Activated naive CD8-positive, alpha-beta T cell treated with anti-CD3 and anti-CD28 coated beads, Interleukin-2, amount 50 U/mL, for 16 hours (primary cell): ENCODE results near the gene DLX5.

Experiments
- DNase-seq: peaks from one replicate; pipeline ENCODE4 v3.0.0-alpha.2; 2020; ENCODE audit warnings: low read depth, low spot score

The DLX5 gene

DNA sequence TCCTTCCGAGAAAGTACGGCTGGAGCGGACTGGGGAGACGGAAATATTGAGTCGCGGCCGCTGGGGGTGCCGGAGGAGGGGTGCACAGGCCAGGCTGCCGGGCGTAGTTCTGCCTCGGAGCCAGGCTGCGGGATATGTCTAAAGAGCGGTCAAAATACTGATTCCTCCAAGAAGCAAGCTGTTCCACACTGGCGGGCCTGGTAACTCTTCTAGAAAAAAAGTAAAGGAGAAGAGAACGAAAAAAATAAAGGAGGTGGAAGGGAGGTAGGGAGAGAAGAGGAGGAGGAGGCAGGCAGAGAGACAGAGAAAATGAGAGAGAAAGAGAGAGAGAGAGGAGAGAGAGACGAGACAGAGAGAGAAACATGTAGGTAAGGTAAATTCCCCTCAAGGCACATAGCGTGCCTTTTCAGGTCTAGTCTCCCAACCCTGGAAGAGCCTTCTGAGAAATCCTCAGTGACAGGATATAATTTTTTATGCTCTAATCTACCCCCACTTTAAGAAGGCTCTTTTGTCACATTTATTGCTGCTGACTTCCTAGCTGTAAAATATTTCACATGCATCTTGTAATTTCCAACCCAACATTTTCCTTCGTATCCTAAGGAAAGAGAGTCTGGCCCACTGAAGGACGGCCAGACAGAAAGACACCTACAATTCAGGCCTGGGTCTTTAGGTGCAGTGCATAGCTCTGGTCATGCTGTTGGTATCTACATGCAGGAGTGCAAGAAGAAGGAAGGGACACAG is 5.7 kb downstream of the DLX5 start:
- DNase-seq: no peak

DNA sequence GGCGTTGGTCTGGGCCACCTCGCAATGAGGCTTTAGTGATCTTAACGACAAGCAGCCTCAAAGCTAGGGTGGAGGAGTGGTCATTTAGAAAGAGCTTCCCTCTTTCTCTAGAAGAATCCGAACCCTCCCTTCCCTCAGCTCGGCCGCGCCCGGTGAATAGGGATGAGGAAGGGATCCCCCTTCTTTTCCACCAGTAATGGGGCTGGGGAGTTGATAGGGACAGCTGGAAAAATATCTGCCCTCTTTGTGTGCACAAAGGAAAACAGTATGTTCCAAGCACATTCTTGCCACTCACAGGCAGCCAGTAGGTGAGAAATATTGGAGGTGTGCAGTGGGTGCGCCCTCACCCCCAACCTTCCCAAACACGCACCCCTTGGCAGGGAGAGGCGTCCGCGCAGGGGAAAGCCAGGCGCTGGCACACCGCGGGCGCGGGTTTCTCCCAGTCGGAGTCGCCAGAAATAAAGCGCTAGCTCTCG is 6.5 kb downstream of the DLX5 start:
- DNase-seq: no peak

DNA sequence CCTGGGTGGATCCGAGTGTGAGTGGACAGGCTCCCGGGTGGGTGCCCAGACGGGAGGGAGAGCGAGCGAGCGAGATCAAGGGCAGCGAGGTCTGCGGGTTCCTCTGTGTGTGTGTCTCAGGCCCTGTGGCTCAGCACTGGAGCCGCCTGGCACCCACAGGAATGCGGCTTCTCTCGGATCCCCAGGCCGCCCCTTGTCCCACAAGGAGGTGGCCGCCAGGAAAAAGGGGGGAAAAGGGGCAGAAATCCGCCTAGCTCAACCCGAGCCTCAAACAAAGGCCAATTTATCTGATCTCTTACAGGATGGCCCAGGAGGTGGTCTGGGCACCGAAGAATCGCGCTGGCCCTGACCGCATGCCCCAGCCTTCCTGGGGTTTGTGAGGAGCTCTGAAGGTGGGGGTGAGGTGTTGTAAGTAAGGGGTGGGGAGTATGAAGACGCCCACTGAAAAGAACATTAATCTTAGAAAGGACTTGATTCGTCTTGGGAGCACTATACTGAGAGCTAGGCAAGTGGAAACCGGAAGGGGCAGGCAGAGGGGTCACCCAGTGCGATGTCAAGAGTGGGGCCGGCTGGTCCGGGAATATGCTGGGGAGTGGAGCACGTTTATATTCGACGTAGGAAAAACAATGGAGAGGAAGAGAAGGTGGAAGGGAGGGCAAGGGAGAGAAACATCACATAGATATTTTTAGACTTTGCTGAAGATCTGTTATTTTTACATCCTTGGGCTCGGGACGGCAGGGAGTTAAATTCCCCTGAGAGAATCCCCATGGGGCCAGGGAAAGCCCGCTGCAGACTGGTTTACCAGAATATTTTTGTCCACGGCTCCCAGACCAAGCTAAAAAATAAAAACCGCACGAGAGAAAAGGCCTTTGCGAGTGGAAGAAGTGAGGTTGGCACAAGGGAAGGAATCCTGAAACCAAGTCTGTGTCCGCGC is 7.2 kb downstream of the DLX5 start:
- DNase-seq: no peak

DNA sequence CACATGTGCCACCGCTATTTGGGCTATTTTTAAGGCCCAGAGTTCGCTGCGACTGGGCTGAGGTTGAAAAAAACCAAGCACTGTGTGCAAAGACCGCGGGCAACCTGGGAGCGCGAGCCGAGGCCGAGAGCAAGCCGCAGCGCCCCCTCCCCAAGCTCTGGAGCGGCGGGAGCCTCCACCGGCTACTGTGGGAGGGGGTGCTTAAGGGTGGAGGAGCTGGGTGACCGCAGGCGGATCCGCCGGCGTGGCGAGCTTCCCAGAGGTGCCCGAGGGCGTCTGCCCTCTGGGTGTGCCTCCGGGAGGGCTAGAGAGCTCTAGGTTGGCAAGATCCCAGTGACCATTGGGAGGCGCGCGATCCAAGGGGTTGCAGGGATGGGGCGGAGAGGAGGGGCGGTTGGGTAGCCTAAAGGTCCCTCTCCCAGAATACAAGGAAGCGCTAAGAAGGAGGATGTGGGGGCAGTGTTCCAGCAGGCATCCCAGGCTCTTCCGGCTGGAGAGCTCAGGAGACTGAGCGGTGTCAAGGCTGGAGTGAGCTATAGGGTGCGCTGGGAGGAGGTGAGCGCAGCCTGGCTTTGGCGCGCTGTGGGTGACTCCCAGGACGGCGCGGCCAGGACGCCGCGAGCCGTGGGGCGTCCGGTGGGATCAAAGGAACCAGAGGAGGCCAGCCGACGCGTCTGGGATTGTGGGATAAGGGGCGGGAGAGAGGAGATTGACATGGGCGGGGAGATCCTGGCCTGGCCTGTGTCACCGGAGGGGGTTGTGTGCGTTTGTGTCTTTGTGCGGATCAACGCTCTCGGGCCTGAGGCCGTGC is 8.0 kb downstream of the DLX5 start:
- no peak for DNase-seq

DNA sequence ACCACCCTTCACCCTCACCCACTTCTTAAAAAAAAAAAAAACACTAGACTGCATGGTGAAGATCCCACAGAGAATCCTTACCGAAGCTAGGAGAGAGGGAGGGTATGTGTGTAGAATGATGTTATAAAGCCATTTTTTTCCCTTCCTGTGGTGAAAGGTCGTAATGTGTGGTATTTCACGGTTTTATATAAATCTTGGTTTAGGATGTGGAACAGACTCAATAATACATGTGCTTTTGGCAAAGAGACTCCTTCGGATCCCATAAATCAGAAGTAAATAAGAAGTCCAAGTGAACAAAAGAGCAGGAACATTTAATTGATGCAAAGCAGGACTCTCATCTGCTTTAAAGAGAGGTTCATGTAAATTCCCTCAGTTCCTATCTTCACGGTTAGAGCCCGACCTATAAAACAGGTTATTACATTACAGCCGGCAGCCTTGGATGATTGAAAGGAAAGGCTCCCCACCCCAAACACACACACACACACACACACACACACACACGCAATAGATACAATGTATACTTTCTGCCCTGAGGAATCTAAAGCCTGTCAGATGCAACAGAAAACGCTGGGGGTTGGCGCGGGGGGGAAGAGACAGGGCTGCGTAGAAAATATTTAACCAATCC is 8.8 kb downstream of the DLX5 start:
- no peak for DNase-seq

DNA sequence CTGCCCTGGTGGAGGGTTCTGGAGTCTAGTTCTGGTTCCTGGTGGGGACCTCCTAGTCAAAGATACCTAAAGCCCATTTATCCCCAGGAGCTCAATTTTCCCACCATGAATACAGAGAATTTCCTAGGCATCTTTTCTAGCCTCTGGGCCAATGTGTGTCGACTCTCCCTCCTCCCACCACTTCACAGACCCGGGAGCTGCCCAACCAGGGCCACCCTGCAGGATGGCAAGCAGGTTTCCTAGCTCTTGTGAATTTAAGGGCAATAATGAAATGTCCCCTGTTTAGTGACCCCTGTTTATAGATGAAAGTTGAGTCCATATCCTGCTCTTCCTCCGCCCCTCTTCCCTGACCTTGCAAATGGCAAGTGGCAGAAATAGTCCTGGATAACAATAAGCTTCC is 9.4 kb downstream of the DLX5 start:
- no peak for DNase-seq

DNA sequence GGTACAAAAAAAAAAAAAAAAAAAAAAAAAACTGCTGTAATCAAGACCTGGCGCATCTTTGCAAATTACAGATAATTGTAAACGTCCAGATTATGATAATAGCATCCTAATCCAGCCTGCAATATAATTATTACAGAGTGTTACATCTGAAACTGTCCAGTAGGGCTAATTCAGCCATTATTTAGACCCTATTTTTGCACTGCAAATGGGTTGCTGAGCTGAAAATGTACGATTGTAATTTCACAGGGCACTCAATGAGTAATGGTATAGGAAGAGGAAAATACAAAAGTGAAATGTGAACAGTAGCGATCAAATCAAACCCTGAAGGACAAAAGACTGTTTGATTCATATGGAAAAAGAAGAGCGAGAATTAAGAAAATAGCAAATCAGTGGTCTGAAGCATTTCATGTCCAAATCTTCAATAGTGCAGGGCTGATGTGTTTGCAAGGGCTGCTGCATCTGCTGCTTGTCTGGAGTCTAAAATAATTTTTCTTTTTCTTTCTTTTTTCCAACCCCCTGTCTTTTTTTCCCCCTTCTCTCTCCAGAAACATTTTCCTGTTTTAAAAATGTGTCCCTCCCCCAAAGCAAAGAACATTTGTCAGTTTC is 10.4 kb downstream of the DLX5 start:
- no peak for DNase-seq

DNA sequence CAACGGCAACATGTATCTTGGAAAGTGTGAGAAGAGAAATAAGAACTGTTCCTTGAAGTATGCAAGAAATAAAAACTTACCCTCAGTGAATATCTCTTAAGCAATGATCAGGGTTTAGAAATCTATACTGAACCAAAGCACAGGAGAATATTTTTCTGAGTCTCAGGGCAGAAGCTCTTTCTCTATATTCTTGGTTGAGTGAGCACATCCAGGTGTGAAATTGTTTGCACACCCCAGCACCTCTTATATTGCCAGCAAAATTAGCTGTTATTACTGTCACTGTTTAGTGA is 10.8 kb downstream of the DLX5 start:
- no peak for DNase-seq

DNA sequence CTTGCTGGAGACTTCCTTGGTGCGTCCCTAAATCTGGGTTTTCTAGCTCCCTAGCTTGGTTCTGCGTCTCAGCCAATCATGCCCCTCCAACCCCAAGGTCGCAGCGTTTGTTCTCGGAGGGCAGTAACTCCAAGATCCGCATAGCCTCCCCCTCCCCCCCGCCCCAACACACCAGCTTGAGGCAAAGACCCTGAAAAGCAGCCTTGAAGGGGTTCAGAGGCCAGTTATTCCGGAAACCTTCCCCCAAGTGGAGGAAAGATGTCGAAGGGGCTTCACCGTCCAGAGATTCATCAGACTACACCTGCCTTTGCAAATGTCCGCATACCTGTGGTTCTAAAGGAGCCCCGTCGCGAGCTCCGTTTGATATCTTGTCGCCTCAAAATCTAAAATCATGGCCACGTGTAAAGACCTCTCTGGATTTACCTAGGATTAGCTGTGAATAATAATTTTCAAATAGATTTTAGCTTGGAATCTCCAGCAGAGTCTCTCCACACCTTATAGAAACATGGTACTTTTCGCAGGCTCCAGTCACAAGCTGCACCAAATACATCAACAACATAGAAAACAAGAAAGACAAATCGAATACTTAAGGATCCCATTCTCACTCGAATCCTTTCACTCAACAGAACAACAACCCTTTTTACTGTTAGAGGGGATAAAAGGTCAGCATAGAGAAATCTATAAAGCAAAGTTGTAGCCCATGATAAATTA is 11.3 kb downstream of the DLX5 start:
- DNase-seq: no peak

DNA sequence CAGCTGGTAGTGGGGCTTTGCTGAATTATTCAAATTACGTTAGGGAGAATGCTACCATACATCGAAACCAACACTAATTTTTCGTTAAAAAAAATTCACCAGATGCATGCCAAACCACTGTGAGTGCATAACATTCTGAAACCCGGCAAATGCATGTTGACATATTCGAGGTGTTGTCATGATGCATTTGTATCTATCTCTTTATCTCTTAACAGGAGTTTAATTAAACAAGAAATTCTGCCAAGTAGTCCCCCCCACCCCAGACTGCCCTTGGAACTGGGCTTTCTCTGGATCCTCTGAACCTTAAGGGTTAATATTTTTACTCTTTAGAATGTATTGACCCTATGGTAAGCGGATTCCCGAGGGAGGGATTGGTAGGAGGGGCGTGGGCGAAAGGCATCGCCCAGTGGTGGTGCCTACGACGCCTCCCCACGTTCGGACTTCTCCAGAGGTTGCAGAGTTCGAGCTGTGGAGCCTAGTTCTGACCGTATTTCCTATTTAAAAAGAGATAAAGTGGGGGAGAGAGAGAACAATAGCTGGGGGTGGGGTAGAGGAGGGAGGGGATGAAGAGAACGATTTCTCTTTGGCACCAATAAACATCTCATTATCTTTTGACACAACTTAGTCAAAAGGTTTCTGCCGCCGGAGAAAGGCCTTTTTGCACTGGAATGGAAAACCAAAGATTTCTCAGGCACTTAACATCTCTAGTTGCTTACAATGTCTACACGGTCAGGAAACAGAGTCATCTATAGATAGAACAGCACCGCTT is 12.1 kb downstream of the DLX5 start:
- DNase-seq: no peak

DNA sequence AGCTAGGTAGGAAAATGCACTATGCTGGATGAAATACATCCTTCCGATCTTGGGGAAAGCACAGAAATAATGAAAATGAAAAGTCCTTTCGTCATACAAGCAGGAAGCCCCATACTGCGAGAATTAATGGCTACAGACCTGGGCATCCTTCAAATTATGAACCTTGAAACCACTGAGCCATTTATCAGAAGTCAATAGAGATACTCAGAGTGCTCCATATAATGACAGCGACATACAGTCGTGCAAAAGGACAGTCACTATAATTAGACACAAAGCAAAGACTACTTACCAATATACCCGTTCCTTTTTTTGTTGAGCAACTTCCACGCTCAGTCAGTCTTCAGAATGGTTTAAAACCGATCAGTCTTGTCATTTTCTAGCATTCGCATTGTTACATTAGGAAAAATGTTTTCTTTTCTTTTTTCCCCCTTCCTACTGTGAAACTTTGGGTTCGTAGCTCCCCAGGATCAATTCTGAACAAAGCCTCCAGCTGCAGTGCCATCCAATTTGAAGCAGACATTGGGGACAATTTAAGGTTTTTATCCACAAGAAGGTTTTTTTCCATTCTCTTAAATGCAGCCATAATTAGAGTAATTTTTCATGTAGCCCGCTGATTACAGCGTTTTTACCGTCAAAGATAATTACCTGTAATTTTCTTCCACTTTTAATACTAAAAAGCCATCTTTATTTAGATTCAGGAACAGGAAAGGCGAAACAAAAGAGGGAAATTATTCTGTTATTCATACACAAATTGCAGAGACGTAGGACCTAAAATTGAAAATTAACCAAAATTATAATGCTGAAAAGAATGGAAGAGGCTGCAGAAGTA is 12.9 kb downstream of the DLX5 start:
- DNase-seq: no peak

DNA sequence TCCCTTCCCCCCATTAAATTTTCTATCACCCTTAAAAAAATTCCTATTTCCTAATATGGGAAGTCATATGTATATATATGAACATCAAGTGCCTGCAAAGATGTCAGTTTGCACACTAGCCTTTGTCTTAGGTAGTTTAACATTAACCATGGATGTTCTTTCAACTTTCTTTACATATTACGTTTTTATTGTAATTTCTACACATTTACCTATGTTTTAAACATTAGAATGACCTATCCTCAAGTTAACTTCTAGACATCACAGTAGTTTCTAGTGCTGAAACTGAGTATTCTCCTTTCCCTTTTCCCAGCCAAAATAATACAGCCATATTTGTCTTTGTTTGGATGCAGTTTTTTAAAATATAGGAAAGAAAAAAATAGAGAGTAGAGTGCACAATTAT is 13.5 kb downstream of the DLX5 start:
- no peak for DNase-seq

DNA sequence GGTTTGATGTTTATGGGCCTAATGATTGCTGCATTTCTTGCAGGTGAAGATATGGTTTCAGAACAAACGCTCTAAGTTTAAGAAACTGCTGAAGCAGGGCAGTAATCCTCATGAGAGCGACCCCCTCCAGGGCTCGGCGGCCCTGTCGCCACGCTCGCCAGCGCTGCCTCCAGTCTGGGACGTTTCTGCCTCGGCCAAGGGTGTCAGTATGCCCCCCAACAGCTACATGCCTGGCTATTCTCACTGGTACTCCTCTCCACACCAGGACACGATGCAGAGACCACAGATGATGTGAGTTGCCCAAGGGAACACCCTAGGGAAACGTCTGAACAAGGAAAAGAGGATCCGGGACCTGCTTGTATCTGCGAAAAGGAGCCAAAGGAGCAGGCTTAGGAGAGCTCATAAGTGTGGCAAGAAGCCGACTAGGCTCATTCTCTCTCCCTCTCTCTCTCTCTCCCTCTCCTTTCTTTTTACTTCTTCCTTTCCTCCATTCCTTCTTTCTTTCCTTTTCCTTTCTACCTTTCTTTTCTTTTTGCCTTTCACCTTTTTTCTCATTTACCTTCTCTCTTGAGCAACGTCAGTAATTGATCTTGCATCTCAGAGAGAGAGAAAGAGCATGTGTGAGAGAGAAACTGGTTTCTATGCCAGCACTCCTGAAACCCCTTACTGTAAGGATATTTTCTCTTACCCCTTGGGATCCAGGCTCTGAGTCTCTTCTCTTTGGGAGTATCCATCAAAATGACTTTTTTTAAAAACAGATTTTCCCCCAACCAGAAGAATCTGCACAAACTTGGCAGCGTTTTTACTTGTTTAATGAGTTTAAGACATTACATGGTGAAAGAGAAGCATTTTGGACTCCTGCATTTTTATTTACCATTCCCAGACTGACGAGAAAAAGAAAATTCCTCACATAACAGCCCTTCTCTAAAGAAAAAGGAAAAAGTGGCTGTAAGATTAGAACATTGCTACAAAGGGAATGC is 14.6 kb downstream of the DLX5 start:
- DNase-seq: no peak

DNA sequence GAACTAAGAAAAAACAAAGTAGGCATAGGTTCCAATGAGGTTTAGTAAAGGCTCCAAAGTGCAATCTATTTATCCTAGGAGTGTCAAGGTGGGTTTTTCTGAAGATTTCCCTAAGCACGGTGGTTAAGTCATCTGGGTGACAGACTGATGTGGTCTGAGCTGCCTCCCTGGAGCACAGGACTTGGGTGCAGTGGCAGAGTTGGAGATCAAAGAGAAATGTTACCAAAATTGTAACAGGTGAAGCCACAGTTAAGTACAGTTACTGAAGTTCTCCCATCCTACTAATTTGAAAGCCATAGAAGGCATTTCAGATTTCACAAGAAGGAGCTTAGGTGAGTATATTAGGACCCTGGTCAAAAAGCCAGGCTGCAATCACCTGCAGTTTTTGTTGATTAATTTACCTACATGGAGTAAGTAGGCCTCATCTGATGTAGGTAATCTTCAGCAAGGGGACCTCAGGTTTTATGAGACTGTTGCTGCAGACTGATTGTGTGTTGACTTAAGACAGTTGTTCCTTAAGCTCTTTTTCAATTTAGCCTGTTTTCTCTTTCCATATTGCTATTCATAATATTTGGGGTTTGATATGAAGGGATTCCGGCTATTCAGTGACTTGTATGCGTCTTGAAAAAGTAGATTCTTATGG is 16.2 kb downstream of the DLX5 start:
- no peak for DNase-seq

DNA sequence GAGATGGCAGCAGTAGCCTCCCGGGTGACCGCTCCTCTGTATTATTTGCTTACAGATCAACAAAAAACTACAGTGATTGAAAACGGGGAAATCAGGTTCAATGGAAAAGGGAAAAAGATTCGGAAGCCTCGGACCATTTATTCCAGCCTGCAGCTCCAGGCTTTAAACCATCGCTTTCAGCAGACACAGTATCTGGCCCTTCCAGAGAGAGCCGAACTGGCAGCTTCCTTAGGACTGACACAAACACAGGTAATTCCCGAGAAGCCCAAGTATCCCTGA is 17.1 kb downstream of the DLX5 start:
- DNase-seq: no peak

DNA sequence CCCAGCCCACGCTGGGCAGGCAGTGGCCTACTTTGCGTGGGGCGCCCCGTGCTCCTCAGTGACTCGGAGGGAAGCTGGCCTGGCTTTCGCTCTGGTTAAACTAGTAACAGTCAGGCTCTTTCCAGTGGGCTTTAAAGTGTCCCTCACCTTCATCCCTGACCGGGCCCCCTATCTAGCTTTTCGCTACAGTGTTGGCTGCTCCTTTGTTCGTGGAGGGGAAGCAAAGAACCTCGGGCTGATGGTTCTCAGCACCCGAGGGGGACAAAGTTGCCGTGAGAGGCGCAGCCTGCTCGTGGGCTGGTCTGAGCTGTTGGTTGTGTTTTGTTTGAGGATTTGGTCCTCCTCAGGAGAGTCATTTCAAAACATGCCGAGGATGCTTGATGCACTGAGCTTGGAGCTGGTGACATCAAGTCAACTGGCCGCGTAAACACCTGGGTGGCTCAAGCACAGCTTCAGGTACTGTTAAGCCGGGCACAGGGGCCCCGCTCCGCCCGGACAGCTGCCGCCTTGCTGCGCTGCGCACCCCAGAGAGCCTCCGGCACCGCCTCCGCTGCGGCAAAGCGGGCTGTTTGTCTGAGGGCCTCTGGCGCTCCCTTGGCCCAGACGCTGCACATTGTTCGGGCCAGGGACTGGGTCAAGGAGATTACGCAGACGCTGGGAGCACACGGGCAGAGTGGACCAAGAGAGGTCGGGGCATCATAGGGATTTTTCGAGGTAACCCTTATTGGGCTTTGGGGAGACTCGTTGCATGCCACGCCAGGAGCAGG is 17.6 kb downstream of the DLX5 start:
- no peak for DNase-seq
